ENCODE results near the gene TSPAN18.

GRCh38 chr11:44978961-44979331, 252.2 kb downstream of the TSPAN18 start:
- TF ChIP-seq CTCF (IDR thresholded peaks at IDR 0.05; ENCODE audit: control extremely low read depth in 1 of 3, insufficient read depth in 1 of 3, low read depth in 1 of 3, low read length in 3 of 3) (no peak), JUND (IDR thresholded peaks at IDR 0.05; ENCODE audit: low read length) (no peak), POLR2A (IDR thresholded peaks at IDR 0.05; ENCODE audit: control extremely low read depth in 1 of 2, low read depth in 2 of 2, low read length in 2 of 2) (no peak), ZNF274 (IDR thresholded peaks at IDR 0.05; ENCODE audit: borderline replicate concordance, extremely low read depth, low read length) (no peak), SUZ12 (IDR thresholded peaks at IDR 0.05; ENCODE audit: low read length) (no peak), TAF1 (IDR thresholded peaks at IDR 0.05; ENCODE audit: low read depth, low read length) (no peak), SIN3A (conservative IDR thresholded peaks at IDR 0.05 in 1 of 2, IDR thresholded peaks at IDR 0.05 in 1 of 2; ENCODE audit: low read depth in 1 of 2, low read length in 2 of 2) (no peak), TCF12 (IDR thresholded peaks at IDR 0.05; ENCODE audit: low read depth, low read length) (no peak), KDM1A (IDR thresholded peaks at IDR 0.05; ENCODE audit: borderline replicate concordance, low read length) (no peak), EZH2 (IDR thresholded peaks at IDR 0.05; ENCODE audit: low read depth, low read length, severe bottlenecking) (no peak)
